ENCODE results near the gene ATXN7L1.
"Not testable (repeated sequence)": the region's sequence is repeated elsewhere in the genome, so short reads cannot be mapped to it uniquely, and the experiment has no call there.

Gene ATXN7L1

GRCh38 chr7:105611856-105612775, 264.3 kb downstream of the ATXN7L1 start:
- no peak for DNase-seq (ENCODE audit: low read depth, low spot score)

GRCh38 chr7:105610165-105610930, 266.1 kb downstream of the ATXN7L1 start:
- TF ChIP-seq SUZ12 (IDR thresholded peaks at IDR 0.05; ENCODE audit: extremely low read depth, insufficient read depth, insufficient read length) (no peak), YY1 (IDR thresholded peaks at IDR 0.05; ENCODE audit: insufficient read depth, insufficient read length) (no peak), ZNF274 (IDR thresholded peaks at IDR 0.05; ENCODE audit: low read depth, low read length) (no peak)
- DNase-seq (ENCODE audit: low read depth, low spot score), result no peak
- Histone ChIP-seq H3K36me3 (ENCODE audit: insufficient read depth, insufficient read length, low read length) (peaks cover 20% of the 10 kb centered on the region), H3K4me3 (ENCODE audit: insufficient read length, low read depth) (no peak overlapping the region), H3K27me3 (ENCODE audit: insufficient read depth, insufficient read length) (no peaks in the 10 kb centered on the region), H3K9me3 (ENCODE audit: insufficient read depth, low read length) (no peaks in the 10 kb centered on the region), H3K4me1 (ENCODE audit: insufficient read depth, insufficient read length) (peaks cover 2% of the 10 kb centered on the region), H3K9ac (ENCODE audit: insufficient read length, low read depth) (no peak overlapping the region)

More at GRCh38 chr7:105611856-105612775, 264.3 kb downstream of the ATXN7L1 start:
- Histone ChIP-seq H3K36me3 (ENCODE audit: insufficient read depth, insufficient read length, low read length) (peaks cover 20% of the 10 kb centered on the region), H3K4me1 (ENCODE audit: insufficient read depth, insufficient read length) (peaks cover 2% of the 10 kb centered on the region), H3K4me3 (ENCODE audit: insufficient read length, low read depth) (no peak overlapping the region), H3K9ac (ENCODE audit: insufficient read length, low read depth) (no peak overlapping the region), H3K9me3 (ENCODE audit: insufficient read depth, low read length) (no peaks in the 10 kb centered on the region), H3K27me3 (ENCODE audit: insufficient read depth, insufficient read length) (no peaks in the 10 kb centered on the region)
- TF ChIP-seq SUZ12 (IDR thresholded peaks at IDR 0.05; ENCODE audit: extremely low read depth, insufficient read depth, insufficient read length) (no peak), YY1 (IDR thresholded peaks at IDR 0.05; ENCODE audit: insufficient read depth, insufficient read length) (no peak), ZNF274 (IDR thresholded peaks at IDR 0.05; ENCODE audit: low read depth, low read length) (no peak)

- no peak for DNase-seq (ENCODE audit: low read depth, low spot score)
- TF ChIP-seq YY1 (IDR thresholded peaks at IDR 0.05; ENCODE audit: insufficient read depth, insufficient read length) (no peak), SUZ12 (IDR thresholded peaks at IDR 0.05; ENCODE audit: extremely low read depth, insufficient read depth, insufficient read length) (no peak), ZNF274 (IDR thresholded peaks at IDR 0.05; ENCODE audit: low read depth, low read length) (no peak)
- Histone ChIP-seq H3K9me3 (ENCODE audit: insufficient read depth, low read length) (no peaks in the 10 kb centered on the region), H3K4me1 (ENCODE audit: insufficient read depth, insufficient read length) (no peaks in the 10 kb centered on the region), H3K9ac (ENCODE audit: insufficient read length, low read depth) (no peak overlapping the region), H3K27me3 (ENCODE audit: insufficient read depth, insufficient read length) (no peaks in the 10 kb centered on the region), H3K36me3 (ENCODE audit: insufficient read depth, insufficient read length, low read length) (no peaks in the 10 kb centered on the region), H3K4me3 (ENCODE audit: insufficient read length, low read depth) (no peak overlapping the region)
Observed at GRCh38 chr7:105602325-105603305, 273.8 kb downstream of the ATXN7L1 start.

- no peak overlapping the region for H3K4me3 ChIP-seq (ENCODE audit: insufficient read length, low read depth)
- H3K9me3 ChIP-seq (ENCODE audit: insufficient read depth, low read length), result no peaks in the 10 kb centered on the region
- TF ChIP-seq YY1 (IDR thresholded peaks at IDR 0.05; ENCODE audit: insufficient read depth, insufficient read length) (no peak), ZNF274 (IDR thresholded peaks at IDR 0.05; ENCODE audit: low read depth, low read length) (no peak), SUZ12 (IDR thresholded peaks at IDR 0.05; ENCODE audit: extremely low read depth, insufficient read depth, insufficient read length) (no peak)
- H3K27me3 ChIP-seq (ENCODE audit: insufficient read depth, insufficient read length), result no peaks in the 10 kb centered on the region
- H3K4me1 ChIP-seq (ENCODE audit: insufficient read depth, insufficient read length), result no peaks in the 10 kb centered on the region
- H3K9ac ChIP-seq (ENCODE audit: insufficient read length, low read depth), result no peak overlapping the region
- H3K36me3 ChIP-seq (ENCODE audit: insufficient read depth, insufficient read length, low read length), result no peaks in the 10 kb centered on the region
- no peak for DNase-seq (ENCODE audit: low read depth, low spot score)
Observed at GRCh38 chr7:105600720-105601550, 275.5 kb downstream of the ATXN7L1 start.

- no peak for DNase-seq (ENCODE audit: low read depth, low spot score)
- TF ChIP-seq SUZ12 (IDR thresholded peaks at IDR 0.05; ENCODE audit: extremely low read depth, insufficient read depth, insufficient read length), result no peak
- TF ChIP-seq YY1 (IDR thresholded peaks at IDR 0.05; ENCODE audit: insufficient read depth, insufficient read length), result no peak
- TF ChIP-seq ZNF274 (IDR thresholded peaks at IDR 0.05; ENCODE audit: low read depth, low read length), result no peak
- no peaks in the 10 kb centered on the region for H3K9me3 ChIP-seq (ENCODE audit: insufficient read depth, low read length)
Observed at GRCh38 chr7:105599551-105599950, 276.8 kb downstream of the ATXN7L1 start.

GRCh38 chr7:105599080-105599479, 277.3 kb downstream of the ATXN7L1 start:
- not testable (repeated sequence) for H3K9me3 ChIP-seq (ENCODE audit: insufficient read depth, low read length); H3K36me3 ChIP-seq (ENCODE audit: insufficient read depth, insufficient read length, low read length); H3K27me3 ChIP-seq (ENCODE audit: insufficient read depth, insufficient read length); H3K4me1 ChIP-seq (ENCODE audit: insufficient read depth, insufficient read length); H3K4me3 ChIP-seq (ENCODE audit: insufficient read length, low read depth); H3K9ac ChIP-seq (ENCODE audit: insufficient read length, low read depth); DNase-seq (ENCODE audit: low read depth, low spot score)

More at GRCh38 chr7:105599551-105599950, 276.8 kb downstream of the ATXN7L1 start:
- H3K36me3 ChIP-seq (ENCODE audit: insufficient read depth, insufficient read length, low read length), result no peaks in the 10 kb centered on the region
- H3K9ac ChIP-seq (ENCODE audit: insufficient read length, low read depth), result no peak overlapping the region
- H3K4me1 ChIP-seq (ENCODE audit: insufficient read depth, insufficient read length), result no peaks in the 10 kb centered on the region
- no peak overlapping the region for H3K4me3 ChIP-seq (ENCODE audit: insufficient read length, low read depth)
- no peaks in the 10 kb centered on the region for H3K27me3 ChIP-seq (ENCODE audit: insufficient read depth, insufficient read length)
